Trophoblast cell (in vitro differentiated cells and primary cell): ENCODE measurements around the gene ZNF253. TPM values are rescaled to one million over a fixed set of nuclear protein-coding genes. Genes with fewer than 3 reads are reported as not detected.

Source experiments
- DNase-seq, 2 donors: peaks; one replicate each; pipeline ENCODE4 v3.0.0-alpha.2; 2016
- H2AFZ ChIP-seq: 2 replicates; pipeline ENCODE4 v1.6.1; 2013; ENCODE audit warnings: low read length, moderate library complexity, mild to moderate bottlenecking; ENCODE audit not compliant: insufficient read depth, poor library complexity
- H2AK5ac ChIP-seq: 2 replicates; pipeline ENCODE4 v1.6.1; 2013; ENCODE audit warnings: mild to moderate bottlenecking, low read length
- H2BK120ac ChIP-seq: 2 replicates; pipeline ENCODE4 v1.6.1; 2013; ENCODE audit warnings: low read length, mild to moderate bottlenecking, moderate library complexity; ENCODE audit not compliant: insufficient read depth, poor library complexity
- H2BK12ac ChIP-seq: 2 replicates; pipeline ENCODE4 v1.6.1; 2013; ENCODE audit warnings: mild to moderate bottlenecking, low read length, moderate library complexity
- H2BK5ac ChIP-seq: 2 replicates; pipeline ENCODE4 v1.6.1; 2013; ENCODE audit warnings: low read length, low read depth, moderate library complexity, mild to moderate bottlenecking; ENCODE audit not compliant: poor library complexity
- H3K14ac ChIP-seq: 2 replicates; pipeline ENCODE4 v1.6.1; 2013; ENCODE audit warnings: mild to moderate bottlenecking, low read length
- H3K18ac ChIP-seq: 2 replicates; pipeline ENCODE4 v1.6.1; 2013; ENCODE audit warnings: mild to moderate bottlenecking, low read length
- H3K23ac ChIP-seq: 2 replicates; pipeline ENCODE4 v1.6.1; 2013; ENCODE audit warnings: low read length
- H3K27ac ChIP-seq: 2 replicates; pipeline ENCODE4 v1.5.1; 2013; ENCODE audit warnings: low read depth, mild to moderate bottlenecking, inconsistent platforms, low read length, moderate library complexity
- H3K27me3 ChIP-seq: 2 replicates; pipeline ENCODE4 v1.6.1; 2013; ENCODE audit warnings: inconsistent platforms, mild to moderate bottlenecking, low read length, moderate library complexity; ENCODE audit not compliant: insufficient read depth
- H3K36me3 ChIP-seq, 2 experiments: 1 replicate in 1 of 2; 2 replicates in 1 of 2; pipeline ENCODE4 v1.6.1; 2013; ENCODE audit warnings: low read length in 2 of 2, mild to moderate bottlenecking in 2 of 2, moderate library complexity in 1 of 2; ENCODE audit not compliant: insufficient read depth in 2 of 2, control insufficient read depth in 1 of 2
- H3K4ac ChIP-seq: 2 replicates; pipeline ENCODE4 v1.6.1; 2013; ENCODE audit warnings: low read depth, mild to moderate bottlenecking, low read length, moderate library complexity
- H3K4me1 ChIP-seq, 2 experiments: 1 replicate in 1 of 2; 2 replicates in 1 of 2; pipeline ENCODE4 v1.6.1; 2013; ENCODE audit warnings: low read length in 2 of 2, mild to moderate bottlenecking in 2 of 2, moderate library complexity in 1 of 2; ENCODE audit not compliant: insufficient read depth in 2 of 2, control insufficient read depth in 1 of 2
- H3K4me2 ChIP-seq: 2 replicates; pipeline ENCODE4 v1.6.1; 2013; ENCODE audit warnings: inconsistent platforms, mild to moderate bottlenecking, low read length, moderate library complexity
- H3K4me3 ChIP-seq: 2 replicates; pipeline ENCODE4 v1.5.1; 2013; ENCODE audit warnings: mild to moderate bottlenecking, low read depth, low read length, inconsistent platforms
- H3K79me1 ChIP-seq: one replicate; pipeline ENCODE4 v1.6.1; 2013; ENCODE audit warnings: low read length
- H3K79me2 ChIP-seq: 2 replicates; pipeline ENCODE4 v1.6.1; 2013; ENCODE audit warnings: low read length, mild to moderate bottlenecking; ENCODE audit not compliant: control insufficient read depth, insufficient read depth, poor library complexity
- H3K9ac ChIP-seq: 2 replicates; pipeline ENCODE4 v1.6.1; 2013; ENCODE audit warnings: mild to moderate bottlenecking, low read length
- H3K9me3 ChIP-seq: 2 replicates; pipeline ENCODE4 v1.6.1; 2013; ENCODE audit warnings: low read depth, mild to moderate bottlenecking, control low read depth, inconsistent platforms, low read length; ENCODE audit not compliant: insufficient read depth
- H4K12ac ChIP-seq: 2 replicates; pipeline ENCODE4 v1.6.1; 2013; ENCODE audit warnings: low read depth, mild to moderate bottlenecking, low read length, moderate library complexity
- H4K8ac ChIP-seq: 2 replicates; pipeline ENCODE4 v1.6.1; 2013; ENCODE audit warnings: low read depth, mild to moderate bottlenecking, low read length, moderate library complexity
- H4K91ac ChIP-seq: one replicate; pipeline ENCODE4 v1.6.1; 2013; ENCODE audit warnings: low read depth, mild to moderate bottlenecking, low read length, moderate library complexity
- WGBS: extraction: QIAGEN DNeasy Blood & Tissue Kit; methylation state at CpG from one replicate; pipeline ENCODE4 v1.1.7; 2013; ENCODE audit warnings: missing lambda C conversion rate; ENCODE audit not compliant: insufficient read length, insufficient coverage; ENCODE audit errors: extremely low coverage; 5-methylcytosine and 5-hydroxymethylcytosine counted together
- polyA plus RNA-seq: library from polyadenylated mRNA; stranded (reverse); fragments of 200-250 nt; gene quantifications from 2 replicates; pipeline ENCODE4 v1.2.3, GENCODE V29; 2013

ZNF253 gene
- polyA plus RNA-seq = 15.2 and 15.4 TPM in 2 replicates

- WGBS = no CpG with 5 or more reads among the region's 43 CpGs
- DNase-seq = peak; percentile 97 to 99
Observed at GRCh38 chr19:19865750-19866610, at the start of gene ZNF253. Gene ZNF253, plus strand, starts transcription at chr19:19865882. Its CDS starts 115 bp downstream, at chr19:19865997.

GRCh38 chr19:19816679-19817078 is 49.0 kb upstream of the ZNF253 start:
- Histone ChIP-seq H3K18ac (no peak overlapping the region), H4K8ac (no peak overlapping the region), H3K36me3 (peaks cover 11 to 13% of the 10 kb centered on the region in 2 experiments), H3K79me1 (peaks cover 5% of the 10 kb centered on the region), H3K4me2 (no peak overlapping the region), H2AK5ac (no peak overlapping the region), H3K23ac (no peak overlapping the region), H3K27ac (no peak overlapping the region), H4K91ac (no peak overlapping the region), H3K4me3 (no peak overlapping the region), H3K79me2 (peaks cover 11% of the 10 kb centered on the region), H3K9ac (no peak overlapping the region), H2BK12ac (no peak overlapping the region), H3K9me3 (no peaks in the 10 kb centered on the region), H3K27me3 (no peaks in the 10 kb centered on the region), H4K12ac (no peak overlapping the region), H2AFZ (no peak overlapping the region), H2BK120ac (no peak overlapping the region), H2BK5ac (no peak overlapping the region), H3K4ac (peak overlapping the region; percentile 41), H3K14ac (no peak overlapping the region), H3K4me1 (no peaks in the 10 kb centered on the region)
- WGBS = no CpG with 5 or more reads among the region's 9 CpGs
- DNase-seq = no peak

More at GRCh38 chr19:19865750-19866610, at the start of gene ZNF253:
- Histone ChIP-seq H3K23ac (peak within 1 kb of the TSS; percentile 96), H3K9ac (peak within 1 kb of the TSS; percentile 100), H3K79me2 (peaks cover 18% of the 10 kb centered on the region), H2AK5ac (peak within 1 kb of the TSS; percentile 81), H3K4ac (peak within 1 kb of the TSS; percentile 44), H2BK12ac (no peak within 1 kb of the TSS), H3K14ac (peak within 1 kb of the TSS; percentile 80), H2BK120ac (peak within 1 kb of the TSS; percentile 12), H2BK5ac (peak within 1 kb of the TSS; percentile 47), H3K9me3 (peaks cover 2% of the 10 kb centered on the region), H3K4me2 (peak within 1 kb of the TSS; percentile 86), H3K79me1 (peaks cover 7% of the 10 kb centered on the region), H3K27ac (peak within 1 kb of the TSS; percentile 95), H4K8ac (peak within 1 kb of the TSS; percentile 94), H3K18ac (peak within 1 kb of the TSS; percentile 62), H4K91ac (peak within 1 kb of the TSS; percentile 86), H3K4me3 (peak within 1 kb of the TSS; percentile 98), H2AFZ (peak within 1 kb of the TSS; percentile 80), H3K36me3 (peaks cover 0 to 1% of the 10 kb centered on the region in 2 experiments), H3K27me3 (no peaks in the 10 kb centered on the region), H4K12ac (peak within 1 kb of the TSS; percentile 50), H3K4me1 (peaks cover 0 to 4% of the 10 kb centered on the region in 2 experiments)

- Histone ChIP-seq H3K27me3 (no peaks in the 10 kb centered on the region), H3K4me2 (no peak overlapping the region), H3K79me2 (peaks cover 11% of the 10 kb centered on the region), H3K23ac (no peak overlapping the region), H3K9ac (no peak overlapping the region), H2BK120ac (no peak overlapping the region), H4K8ac (no peak overlapping the region), H3K27ac (no peak overlapping the region), H2AFZ (no peak overlapping the region), H3K9me3 (no peaks in the 10 kb centered on the region), H3K36me3 (peaks cover 11 to 13% of the 10 kb centered on the region in 2 experiments), H2BK12ac (no peak overlapping the region), H3K4me3 (no peak overlapping the region), H2AK5ac (no peak overlapping the region), H3K4me1 (no peaks in the 10 kb centered on the region), H4K12ac (no peak overlapping the region), H4K91ac (no peak overlapping the region), H3K18ac (no peak overlapping the region), H3K79me1 (peaks cover 7% of the 10 kb centered on the region), H2BK5ac (no peak overlapping the region), H3K14ac (no peak overlapping the region), H3K4ac (peak overlapping the region; percentile 61)
- DNase-seq = no peak
- WGBS = no CpG with 5 or more reads among the region's 3 CpGs
Observed at GRCh38 chr19:19817357-19817756, 48.3 kb upstream of the ZNF253 start.

GRCh38 chr19:19820774-19821320 is 44.8 kb upstream of the ZNF253 start:
- Histone ChIP-seq H3K18ac (peak overlapping the region; percentile 94), H2BK5ac (peak overlapping the region; percentile 85), H3K4me1 (no peaks in the 10 kb centered on the region), H3K4me3 (peak overlapping the region; percentile 82), H4K91ac (peak overlapping the region; percentile 87), H3K23ac (no peak overlapping the region), H2AK5ac (peak overlapping the region; percentile 96), H3K4me2 (peak overlapping the region; percentile 83), H3K9ac (peak overlapping the region; percentile 84), H2BK12ac (no peak overlapping the region), H2AFZ (peak overlapping the region; percentile 85), H3K79me2 (peaks cover 11% of the 10 kb centered on the region), H3K79me1 (peaks cover 7% of the 10 kb centered on the region), H3K4ac (peak overlapping the region; percentile 98), H3K9me3 (no peaks in the 10 kb centered on the region), H4K8ac (peak overlapping the region; percentile 99), H3K27ac (peak overlapping the region; percentile 85), H2BK120ac (peak overlapping the region; percentile 65), H4K12ac (peak overlapping the region; percentile 96), H3K27me3 (no peaks in the 10 kb centered on the region), H3K36me3 (peaks cover 2 to 3% of the 10 kb centered on the region in 2 experiments), H3K14ac (peak overlapping the region; percentile 99)
- DNase-seq = peak in 1 of 2 donors; percentile 12
- no CpG with 5 or more reads among the region's 17 CpGs for WGBS
